ENCODE data around the gene GOLT1A. TPM values are rescaled to one million over a fixed set of nuclear protein-coding genes. Genes with fewer than 3 reads are reported as not detected.
"Not testable (repeated sequence)": the region's sequence is repeated elsewhere in the genome, so short reads cannot be mapped to it uniquely, and the experiment has no call there.

The GOLT1A gene
- total RNA-seq, 6 experiments from 2014 or later, result not detected

GRCh38 chr1:204246876-204247275 lies 33.1 kb upstream of the GOLT1A start:
- Mint-ChIP-seq H3K27ac (no peak overlapping the region), H3K36me3 (ENCODE audit: low read depth) (no peaks in the 10 kb centered on the region)

GRCh38 chr1:204242920-204243319 lies 29.1 kb upstream of the GOLT1A start:
- no peak for DNase-seq
- no peak for TF ChIP-seq CTCF (IDR thresholded peaks at IDR 0.05)
- H3K27ac Mint-ChIP-seq, result no peak overlapping the region
- H3K36me3 Mint-ChIP-seq (ENCODE audit: low read depth), result no peaks in the 10 kb centered on the region
- H3K4me3 Mint-ChIP-seq, result no peak overlapping the region
- peaks cover 25% of the 10 kb centered on the region for H3K27me3 Mint-ChIP-seq (ENCODE audit: insufficient read depth)
- no peaks in the 10 kb centered on the region for H3K4me1 Mint-ChIP-seq (ENCODE audit: low read depth)
- no peaks in the 10 kb centered on the region for H3K9me3 Mint-ChIP-seq

More at GRCh38 chr1:204246876-204247275, 33.1 kb upstream of the GOLT1A start:
- Mint-ChIP-seq H3K9me3 (no peaks in the 10 kb centered on the region), H3K4me1 (ENCODE audit: low read depth) (peaks cover 6% of the 10 kb centered on the region; the same call in 1 of the 2 replicates), H3K4me3 (no peak overlapping the region), H3K27me3 (ENCODE audit: insufficient read depth) (peaks cover 44% of the 10 kb centered on the region)
- DNase-seq, result no peak
- no peak for TF ChIP-seq CTCF (IDR thresholded peaks at IDR 0.05)

- Mint-ChIP-seq H3K4me3 (no peak overlapping the region), H3K27ac (no peak overlapping the region), H3K9me3 (no peaks in the 10 kb centered on the region), H3K4me1 (ENCODE audit: low read depth) (no peaks in the 10 kb centered on the region), H3K27me3 (ENCODE audit: insufficient read depth) (peaks cover 20% of the 10 kb centered on the region), H3K36me3 (ENCODE audit: low read depth) (no peaks in the 10 kb centered on the region)
- no peak for TF ChIP-seq CTCF (IDR thresholded peaks at IDR 0.05)
- DNase-seq, result no peak
Measured at GRCh38 chr1:204241914-204242313, 28.1 kb upstream of the GOLT1A start.

GRCh38 chr1:204241050-204241449 lies 27.3 kb upstream of the GOLT1A start:
- Mint-ChIP-seq H3K27me3 (ENCODE audit: insufficient read depth) (peaks cover 19% of the 10 kb centered on the region), H3K4me1 (ENCODE audit: low read depth) (no peaks in the 10 kb centered on the region), H3K4me3 (no peak overlapping the region), H3K27ac (no peak overlapping the region), H3K9me3 (no peaks in the 10 kb centered on the region; the same call in 1 of the 2 replicates), H3K36me3 (ENCODE audit: low read depth) (no peaks in the 10 kb centered on the region)
- no peak for TF ChIP-seq CTCF (IDR thresholded peaks at IDR 0.05)
- no peak for DNase-seq

GRCh38 chr1:204240233-204240632 lies 26.4 kb upstream of the GOLT1A start:
- Mint-ChIP-seq H3K27me3 (ENCODE audit: insufficient read depth) (peaks cover 14% of the 10 kb centered on the region), H3K9me3 (no peaks in the 10 kb centered on the region; the same call in 1 of the 2 replicates), H3K27ac (no peak overlapping the region), H3K4me3 (no peak overlapping the region), H3K36me3 (ENCODE audit: low read depth) (no peaks in the 10 kb centered on the region), H3K4me1 (ENCODE audit: low read depth) (no peaks in the 10 kb centered on the region)
- no peak for DNase-seq
- TF ChIP-seq CTCF (IDR thresholded peaks at IDR 0.05), result no peak

GRCh38 chr1:204239401-204239800 lies 25.6 kb upstream of the GOLT1A start:
- H3K4me3 Mint-ChIP-seq; DNase-seq; H3K4me1 Mint-ChIP-seq (ENCODE audit: low read depth); H3K9me3 Mint-ChIP-seq; H3K27ac Mint-ChIP-seq; H3K36me3 Mint-ChIP-seq (ENCODE audit: low read depth): not testable (repeated sequence)
- H3K27me3 Mint-ChIP-seq (ENCODE audit: insufficient read depth), result peaks cover 12% of the 10 kb centered on the region

GRCh38 chr1:204238520-204238919 lies 24.7 kb upstream of the GOLT1A start:
- H3K27ac Mint-ChIP-seq, H3K9me3 Mint-ChIP-seq: not testable (repeated sequence)
- H3K27me3 Mint-ChIP-seq (ENCODE audit: insufficient read depth), result peaks cover 12% of the 10 kb centered on the region

GRCh38 chr1:204237515-204237914 lies 23.7 kb upstream of the GOLT1A start:
- H3K36me3 Mint-ChIP-seq (ENCODE audit: low read depth); H3K27ac Mint-ChIP-seq: not testable (repeated sequence)

More at GRCh38 chr1:204238520-204238919, 24.7 kb upstream of the GOLT1A start:
- H3K4me1 Mint-ChIP-seq (ENCODE audit: low read depth); DNase-seq; H3K36me3 Mint-ChIP-seq (ENCODE audit: low read depth); H3K4me3 Mint-ChIP-seq: not testable (repeated sequence)

More at GRCh38 chr1:204237515-204237914, 23.7 kb upstream of the GOLT1A start:
- not testable (repeated sequence) for DNase-seq; H3K4me1 Mint-ChIP-seq (ENCODE audit: low read depth); H3K4me3 Mint-ChIP-seq; H3K9me3 Mint-ChIP-seq
- peaks cover 11% of the 10 kb centered on the region for H3K27me3 Mint-ChIP-seq (ENCODE audit: insufficient read depth)
